Measurements from ENCODE around the gene FLT3. TPM values are rescaled to one million over a fixed set of nuclear protein-coding genes. Genes with fewer than 3 reads are reported as not detected.
"Not testable (repeated sequence)": the region's sequence is repeated elsewhere in the genome, so short reads cannot be mapped to it uniquely, and the experiment has no call there.

FLT3 gene
- total RNA-seq, 1 experiment from 2014 or later: not detected

GRCh38 chr13:28101886-28102285 is 1.5 kb upstream of the FLT3 start:
- DNase-seq (ENCODE audit: low read depth): not testable (repeated sequence)

DNA sequence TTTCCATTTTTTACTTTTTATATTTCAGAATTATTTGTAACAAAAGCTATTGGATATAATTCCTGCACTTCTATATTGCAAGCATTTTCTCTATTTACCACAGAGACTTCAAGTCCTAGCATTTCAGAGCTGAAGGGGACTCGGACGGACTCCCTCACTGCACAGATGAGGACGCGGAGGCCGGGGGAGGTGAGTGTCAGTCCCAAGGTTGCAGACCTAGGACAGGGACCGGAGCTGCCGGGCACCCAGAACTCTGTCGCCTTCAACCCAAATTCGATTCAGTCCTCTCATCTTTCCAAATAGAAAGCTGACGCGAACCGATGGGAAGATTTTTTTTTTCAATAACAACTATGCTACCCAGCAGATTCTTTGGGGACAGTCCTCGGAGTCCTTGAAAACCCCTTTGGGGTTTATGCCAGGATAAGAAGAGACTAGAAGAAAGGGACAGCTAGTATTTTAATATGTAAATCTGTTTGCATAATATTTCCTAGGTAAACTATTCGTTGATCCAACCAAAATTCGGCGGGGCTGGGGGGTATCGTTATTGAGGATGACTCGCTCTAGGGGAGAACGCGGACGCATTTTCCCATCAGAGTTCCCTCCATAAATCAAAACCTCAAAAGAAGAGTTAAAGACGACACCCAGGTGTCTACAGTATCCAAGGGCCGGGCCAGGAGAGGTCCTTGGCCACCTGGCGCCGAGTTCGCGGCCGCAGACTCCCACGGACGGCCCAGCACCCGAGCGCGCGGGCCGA is 803 bp downstream of the FLT3 start:
- DNase-seq (ENCODE audit: low read depth): no peak

GRCh38 chr13:28097503-28097902 is 2.9 kb downstream of the FLT3 start:
- no peak for DNase-seq (ENCODE audit: low read depth)

DNA sequence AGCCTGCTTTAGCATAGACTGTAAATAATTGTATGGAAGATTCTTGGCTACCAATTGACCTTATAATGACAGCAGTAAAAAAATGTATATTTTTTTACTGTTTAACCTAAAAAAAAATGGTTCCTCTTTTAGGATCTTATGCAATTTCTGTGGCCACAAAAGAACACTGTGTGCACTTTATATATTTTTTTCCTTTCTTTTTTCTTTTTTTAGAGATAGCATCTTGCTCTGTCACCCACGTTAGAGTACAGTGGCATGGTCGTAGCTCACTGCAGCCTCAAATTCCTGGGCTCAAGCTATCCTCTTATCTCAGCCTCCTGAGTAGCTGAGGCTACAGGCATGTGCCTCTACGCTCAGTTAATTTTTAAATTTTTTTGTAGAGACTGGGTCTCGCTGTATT is 6.1 kb downstream of the FLT3 start:
- DNase-seq (ENCODE audit: low read depth): no peak

- no peak for DNase-seq (ENCODE audit: low read depth)
Measured at GRCh38 chr13:28093881-28094280, 6.5 kb downstream of the FLT3 start.

GRCh38 chr13:28092431-28092830 is 7.9 kb downstream of the FLT3 start:
- DNase-seq (ENCODE audit: low read depth): no peak

DNA sequence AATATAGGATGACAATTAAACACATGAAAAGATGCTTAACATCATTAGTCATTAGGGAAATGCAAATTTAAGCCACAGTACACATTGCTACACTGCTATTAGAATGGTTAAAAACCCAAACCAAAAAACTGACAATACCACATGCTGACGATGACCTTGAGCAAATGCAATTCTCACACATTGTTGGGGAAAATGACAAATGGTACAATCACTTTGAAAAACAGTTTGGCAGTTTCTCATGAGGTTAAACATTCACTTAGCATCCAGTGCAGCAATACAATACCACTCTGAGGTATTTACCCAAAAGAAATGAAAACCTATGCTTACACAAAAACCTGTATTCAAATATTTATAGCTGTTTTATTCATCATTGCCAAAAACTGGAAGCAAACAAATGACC is 11.3 kb downstream of the FLT3 start:
- DNase-seq (ENCODE audit: low read depth): no peak

DNA sequence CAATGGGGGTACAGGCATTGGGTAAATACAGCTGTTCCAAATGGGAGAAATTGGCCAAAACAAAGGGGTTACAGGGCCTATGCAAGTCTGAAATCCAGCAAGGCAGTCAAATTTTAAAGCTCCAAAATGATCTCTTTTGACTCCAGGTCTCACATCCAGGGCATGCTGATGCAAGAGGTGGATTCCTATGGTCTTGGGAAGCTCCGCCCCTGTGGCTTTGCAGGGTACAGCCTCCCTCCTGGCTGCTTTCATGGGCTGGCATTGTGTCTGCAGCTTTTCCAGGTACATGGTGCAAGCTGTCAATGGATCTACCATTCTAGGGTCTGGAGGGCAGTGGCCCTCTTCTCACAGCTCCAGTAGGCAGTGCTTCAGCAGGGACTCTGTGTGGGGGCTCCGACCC is 22.6 kb downstream of the FLT3 start:
- not testable (repeated sequence) for DNase-seq (ENCODE audit: low read depth)

- peak; percentile 6 for DNase-seq (ENCODE audit: low read depth)
Measured at GRCh38 chr13:28077231-28077630, 23.1 kb downstream of the FLT3 start.

DNA sequence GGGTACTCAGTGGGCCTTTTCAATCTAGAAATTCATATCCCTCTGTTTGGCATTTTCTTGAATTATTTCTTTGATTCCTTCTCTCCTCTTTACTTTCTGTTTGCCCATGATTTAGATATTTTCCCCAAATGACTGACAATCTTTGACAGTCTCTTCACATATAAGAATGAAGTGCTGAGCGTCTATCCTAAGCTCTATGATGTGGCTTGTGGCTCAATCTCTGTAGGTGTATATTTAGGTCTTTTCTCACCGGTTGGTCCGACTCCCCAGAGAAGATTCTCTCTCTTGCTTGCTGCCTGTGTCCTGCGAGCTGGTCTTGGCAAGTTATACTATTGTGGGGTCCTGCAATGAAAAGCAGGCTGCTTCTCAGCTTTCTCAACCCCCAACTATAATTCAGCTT is 29.0 kb downstream of the FLT3 start:
- DNase-seq (ENCODE audit: low read depth): no peak

DNA sequence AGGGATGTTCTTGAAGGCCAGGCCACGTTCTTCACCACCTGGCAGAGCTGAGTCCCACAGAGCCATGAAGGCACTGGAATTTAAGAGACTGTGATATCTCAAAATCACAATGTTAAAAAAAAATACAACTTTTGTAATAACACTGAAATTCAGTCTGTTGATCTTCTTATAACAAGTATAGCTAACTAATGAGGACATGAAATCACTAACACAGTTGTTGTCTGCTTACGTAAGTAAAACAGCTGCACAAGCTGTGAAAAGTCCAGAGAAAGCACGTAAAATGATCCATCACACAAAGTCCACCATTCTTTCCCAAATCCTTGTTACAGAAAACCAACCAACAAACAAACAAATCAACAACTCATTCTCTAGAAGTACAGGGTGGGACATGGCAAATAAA is 32.9 kb downstream of the FLT3 start:
- no peak for DNase-seq (ENCODE audit: low read depth)

DNA sequence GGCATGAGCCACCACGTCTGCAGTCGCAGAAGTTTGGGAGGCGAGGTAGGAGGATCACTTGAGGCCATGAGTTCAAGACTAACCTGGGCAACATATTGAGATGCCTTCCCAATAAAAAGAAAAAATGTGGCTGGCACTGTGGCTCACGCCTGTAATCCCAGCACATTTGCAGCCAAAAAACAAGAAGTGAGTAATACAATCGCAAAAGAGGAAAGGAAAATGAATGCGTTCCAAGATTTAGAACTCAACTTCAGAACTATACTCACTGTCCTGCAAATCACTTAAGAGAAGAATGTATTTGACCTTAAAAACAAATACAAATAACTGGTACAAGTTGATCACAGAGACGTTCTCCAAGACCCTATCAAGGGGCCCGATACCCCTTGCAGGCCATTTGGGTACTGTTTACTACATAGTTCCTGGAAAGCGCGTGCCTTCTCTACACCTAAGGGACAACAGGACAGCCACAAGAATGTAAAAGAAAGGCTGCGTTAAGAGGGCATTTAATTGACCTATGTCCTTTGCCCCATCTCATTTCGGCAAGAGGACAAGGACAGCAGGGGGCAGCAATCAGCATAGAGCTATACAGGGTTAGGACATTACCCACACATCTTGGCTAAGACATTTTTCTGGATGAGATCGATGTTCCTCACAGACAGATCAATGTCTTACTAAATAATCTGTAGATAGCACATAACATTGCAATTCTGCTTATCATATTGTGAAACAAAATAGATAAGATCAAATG is 41.3 kb downstream of the FLT3 start:
- no peak for DNase-seq (ENCODE audit: low read depth)

GRCh38 chr13:28056970-28057712 is 43.2 kb downstream of the FLT3 start:
- DNase-seq (ENCODE audit: low read depth): no peak

- DNase-seq (ENCODE audit: low read depth): no peak
Measured at GRCh38 chr13:28056426-28056825, 44.0 kb downstream of the FLT3 start.

DNA sequence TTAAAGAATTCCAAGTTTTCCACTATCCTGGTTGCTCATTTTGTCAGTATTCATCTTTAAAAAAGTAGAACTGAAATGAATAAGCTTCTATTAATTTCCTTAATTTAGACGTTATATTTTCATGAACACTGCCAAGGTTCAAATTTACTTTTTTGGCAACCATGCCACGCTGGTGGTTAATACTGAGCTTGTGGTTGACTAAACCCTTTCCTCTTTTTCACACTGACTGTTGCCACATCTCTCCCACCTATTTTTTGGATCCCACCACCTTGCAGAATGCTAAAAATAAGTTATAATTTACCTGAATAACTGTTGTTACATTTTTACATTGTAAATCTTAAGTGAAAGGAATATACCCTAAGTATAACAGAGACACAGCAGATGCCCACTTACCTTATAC is 45.0 kb downstream of the FLT3 start:
- DNase-seq (ENCODE audit: low read depth): no peak

DNA sequence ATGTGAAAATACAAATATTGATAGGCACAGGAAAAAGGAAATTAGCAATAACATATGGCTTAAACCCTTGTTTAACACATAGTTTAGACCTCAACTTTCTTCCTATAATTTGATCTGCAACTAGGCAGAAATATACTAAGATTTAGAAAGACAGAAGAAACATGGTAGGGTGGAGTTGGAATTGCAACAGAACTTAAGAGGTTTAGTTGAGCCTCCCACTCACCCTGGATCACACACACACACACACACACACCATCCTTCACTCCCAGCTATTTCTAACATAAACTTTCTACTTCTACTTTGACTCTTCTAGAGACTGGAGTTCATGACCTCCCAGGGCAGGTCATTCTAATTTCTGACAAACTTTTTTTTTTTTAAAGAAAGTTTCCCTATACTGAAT is 47.4 kb downstream of the FLT3 start:
- no peak for DNase-seq (ENCODE audit: low read depth)

DNA sequence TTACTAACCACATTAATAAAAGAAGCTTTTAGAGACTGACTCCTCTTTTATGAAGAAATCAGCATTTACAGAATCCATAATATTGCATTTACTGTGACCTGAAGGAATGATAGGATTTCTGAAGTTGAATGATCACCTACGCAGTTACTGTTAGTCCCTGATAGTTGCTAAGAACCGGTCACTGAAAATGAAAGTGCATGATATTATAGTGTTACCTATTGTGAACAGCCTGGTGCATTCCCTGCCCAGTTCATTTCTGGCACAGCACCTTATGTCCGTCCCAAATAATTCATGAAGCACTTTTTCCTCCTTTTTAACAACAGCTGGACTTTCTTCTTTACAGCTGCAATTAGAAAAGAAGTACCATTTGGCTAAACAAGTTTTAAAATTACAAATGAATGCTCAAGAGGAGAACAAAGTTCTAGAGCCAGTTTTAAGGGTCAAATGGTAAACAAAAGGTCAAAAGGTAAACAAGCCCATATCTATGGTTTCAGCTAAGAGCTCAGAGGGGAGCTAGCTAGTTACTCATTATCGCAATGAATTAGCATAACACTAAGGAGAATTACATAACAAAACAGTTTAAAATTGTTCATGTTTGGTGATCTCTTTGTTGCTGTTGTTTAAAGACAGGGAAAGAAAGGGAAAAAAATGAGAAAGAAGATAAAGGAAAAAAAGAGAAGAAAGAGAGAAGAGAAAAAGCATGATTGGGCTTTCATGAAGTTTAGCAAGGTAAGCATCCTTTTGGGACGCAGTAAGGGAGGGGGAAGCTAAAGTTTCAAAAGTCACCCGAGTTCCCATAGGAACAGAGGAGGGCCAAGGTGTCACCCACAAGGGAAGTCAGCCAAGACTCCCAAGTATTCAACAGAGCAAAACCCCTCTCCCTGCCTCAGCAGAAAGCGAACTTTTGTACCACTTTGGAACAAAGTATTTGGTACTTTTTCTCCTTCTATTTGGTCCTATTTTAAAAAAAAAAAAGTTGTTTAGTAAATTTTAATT is 50.2 kb downstream of the FLT3 start:
- no peak for DNase-seq (ENCODE audit: low read depth)

GRCh38 chr13:28049215-28049614 is 51.2 kb downstream of the FLT3 start:
- DNase-seq (ENCODE audit: low read depth): no peak

- no peak for DNase-seq (ENCODE audit: low read depth)
Measured at GRCh38 chr13:28048768-28049167, 51.6 kb downstream of the FLT3 start.

GRCh38 chr13:28047757-28048388 is 52.5 kb downstream of the FLT3 start:
- peak; percentile 36 for DNase-seq (ENCODE audit: low read depth)

DNA sequence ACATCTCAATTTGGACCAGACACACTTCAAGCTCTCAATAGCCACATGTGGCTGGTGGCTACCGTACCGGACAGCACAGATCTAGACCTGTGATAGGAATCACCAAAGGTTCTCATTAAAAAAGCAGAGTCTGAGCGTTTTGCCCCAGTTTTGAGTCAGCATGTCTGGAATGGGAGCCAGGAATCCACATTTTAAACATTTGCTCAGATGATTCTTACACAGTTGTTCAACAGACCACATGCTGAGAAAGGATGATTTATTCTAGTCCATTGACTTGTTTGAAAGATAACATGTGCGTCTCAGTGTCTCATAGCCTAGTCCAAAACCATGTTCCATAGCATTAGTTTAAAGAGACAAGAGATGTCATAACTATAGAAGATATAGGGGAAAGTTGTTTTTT is 53.4 kb downstream of the FLT3 start:
- no peak for DNase-seq (ENCODE audit: low read depth)
